Measurements from ENCODE around the gene SLC46A3. TPM values are rescaled to one million over a fixed set of nuclear protein-coding genes. Genes with fewer than 3 reads are reported as not detected.

The SLC46A3 gene
- polyA plus RNA-seq, 4 donors: 24.8 to 316 (median 64.7) TPM

DNA sequence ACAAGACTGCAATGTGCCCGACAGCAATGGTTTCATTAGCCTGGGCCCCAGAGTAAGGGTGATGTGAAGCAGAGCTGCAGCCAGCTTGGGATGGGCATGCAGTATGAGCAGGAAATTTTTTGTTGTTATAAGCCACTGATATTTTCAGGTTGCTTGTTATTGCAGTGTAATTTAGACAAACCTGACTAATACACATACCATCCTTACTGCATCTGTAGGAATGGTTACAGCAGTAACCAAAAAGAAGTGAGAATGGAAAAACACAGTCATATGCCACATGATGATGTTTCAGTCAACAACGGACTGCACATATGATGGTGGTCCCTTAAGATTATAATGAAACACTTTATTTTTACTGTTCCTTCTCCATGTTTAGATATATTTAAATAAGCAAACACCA, 68.5 kb downstream of the SLC46A3 start:
- no peaks in the 10 kb centered on the region for H3K4me1 ChIP-seq (ENCODE audit: control insufficient read depth in 3 of 3, insufficient read depth in 2 of 3, low read depth in 1 of 3, low read length in 2 of 3)
- WGBS, 3 donors: 78 to 94% (median 84%) methylated on average over 2 of the region's 2 CpGs
- no peaks in the 10 kb centered on the region for H3K9me3 ChIP-seq (ENCODE audit: control insufficient read depth in 2 of 2, insufficient read depth in 1 of 2, low read depth in 1 of 2, low read length in 1 of 2)
- H3K4me3 ChIP-seq (ENCODE audit: low read depth in 1 of 3, low read length in 3 of 3): no peak overlapping the region
- H3K27ac ChIP-seq (ENCODE audit: low read depth in 1 of 3, low read length in 2 of 3): no peak overlapping the region
- H3K36me3 ChIP-seq (ENCODE audit: control insufficient read depth in 3 of 3, insufficient read depth in 2 of 3, low read depth in 1 of 3, low read length in 3 of 3): no peaks in the 10 kb centered on the region
- H3K27me3 ChIP-seq (ENCODE audit: control insufficient read depth in 3 of 3, insufficient read depth in 3 of 3, low read length in 3 of 3): no peaks in the 10 kb centered on the region
- no peak for FAIRE-seq
- DNase-seq: no peak

Other genes with a start within 250 kb of the SLC46A3 start
- 1 to 10 TPM in 2 of 4 donors, under 1 TPM in 2; 0.45 to 8.8 (median 3.0) TPM for gene FLT1, start 223.8 kb downstream of the SLC46A3 start, polyA plus RNA-seq
- 100 to 1,000 TPM in 2 of 4 donors, 10 to 100 TPM in 2; 91.9 to 121 (median 105) TPM for gene POMP, start 59.8 kb downstream of the SLC46A3 start, polyA plus RNA-seq
- under 1 TPM; under 0.01 to 0.53 (median 0.22) TPM for gene MTUS2, start 101.4 kb upstream of the SLC46A3 start, polyA plus RNA-seq

Measured in small intestine (tissue), 7 donors.